Omental fat pad (tissue), 4 donors: ENCODE data around the gene GPS1. TPM values are rescaled to one million over a fixed set of nuclear protein-coding genes. Genes with fewer than 3 reads are reported as not detected.

Experiments used
- ATAC-seq: fragments of 150-250 bp; one replicate; pipeline ENCODE4 v1.9.1; 2016; ENCODE audit warnings: mild to moderate bottlenecking, moderate library complexity; ENCODE audit not compliant: low FRiP score
- DNase-seq: peaks from one replicate; pipeline ENCODE4 v3.0.0-alpha.2; 2019; ENCODE audit warnings: low spot score
- CTCF ChIP-seq, 3 donors: fragments of 450-650 bp; IDR thresholded peaks; one replicate each; pipeline ENCODE4 v1.5.1; 2016 to 2017; ENCODE audit warnings: antibody characterized with exemption in 3 of 3, mild to moderate bottlenecking in 3 of 3, moderate library complexity in 2 of 3
- total RNA-seq, 4 donors: library from RNA; depleted of rRNA; stranded (reverse); fragments of >200 nt; gene quantifications; one replicate each; pipeline ENCODE4 v1.1.0, GENCODE V29; 2016

GPS1 gene
- total RNA-seq, 4 donors from 2014 or later = 67.3 to 86.8 (median 81.4) TPM

- ATAC-seq = no peak
- no peak for TF ChIP-seq CTCF (IDR thresholded peaks at IDR 0.05)
- no peak for DNase-seq
These were observed 32.8 kb downstream of the GPS1 start for GRCh38 chr17:82084373-82085030.

GRCh38 chr17:82085031-82085861 is 33.5 kb downstream of the GPS1 start:
- ATAC-seq = no peak
- DNase-seq = no peak
- TF ChIP-seq CTCF (IDR thresholded peaks at IDR 0.05) = no peak

- DNase-seq = no peak
- no peak for ATAC-seq
- TF ChIP-seq CTCF (IDR thresholded peaks at IDR 0.05) = no peak
These were observed 34.5 kb downstream of the GPS1 start for GRCh38 chr17:82085931-82086764.

DNA sequence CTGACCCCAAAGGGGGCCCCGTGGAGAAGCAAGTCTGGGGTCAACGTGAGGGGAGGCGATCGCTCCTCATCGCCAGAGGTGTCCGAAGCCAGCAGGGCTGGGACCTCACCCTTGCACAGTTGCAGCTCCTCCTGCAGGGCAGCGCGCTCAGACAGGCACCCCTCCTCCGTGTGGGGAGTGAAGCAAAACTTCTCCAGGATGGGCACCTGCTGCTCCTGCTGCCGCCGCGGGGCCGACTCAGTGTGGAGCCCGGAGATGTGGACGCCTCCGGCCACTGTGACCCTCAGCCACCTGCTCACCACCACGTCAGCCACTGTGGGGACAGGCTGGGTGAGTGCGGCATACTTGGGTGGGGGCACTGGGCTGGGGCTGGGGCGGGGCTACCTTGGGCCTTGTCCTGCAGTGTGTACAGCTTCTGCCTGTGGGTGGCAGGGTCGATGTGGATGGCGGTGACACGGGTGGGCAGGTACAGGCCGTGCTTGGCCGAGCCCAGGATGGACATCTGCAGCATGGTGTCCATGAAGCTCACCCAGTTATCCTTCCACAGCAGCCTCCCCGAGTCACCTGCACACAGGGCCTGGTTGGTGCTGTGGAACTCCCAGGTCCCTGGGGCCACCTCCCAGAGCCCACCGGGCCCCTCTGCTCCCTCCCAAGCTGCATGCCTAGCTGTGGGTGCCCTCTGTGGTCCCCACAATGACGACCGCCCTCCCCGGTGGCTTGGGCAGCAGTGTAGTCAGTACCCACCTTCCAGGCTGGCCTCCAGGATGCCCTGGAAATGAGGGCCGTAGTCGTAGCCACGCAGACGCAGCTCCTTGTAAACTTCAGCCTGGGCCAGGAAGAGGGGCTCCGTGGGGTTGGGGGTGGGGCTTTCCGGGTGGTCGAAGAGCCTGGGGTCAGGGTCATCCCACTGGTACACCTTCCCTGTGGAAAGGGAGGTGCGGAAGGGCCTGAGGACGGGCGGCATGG is 35.5 kb downstream of the GPS1 start:
- DNase-seq (no peak), ATAC-seq (no peak)
- no peak for TF ChIP-seq CTCF (IDR thresholded peaks at IDR 0.05)

DNA sequence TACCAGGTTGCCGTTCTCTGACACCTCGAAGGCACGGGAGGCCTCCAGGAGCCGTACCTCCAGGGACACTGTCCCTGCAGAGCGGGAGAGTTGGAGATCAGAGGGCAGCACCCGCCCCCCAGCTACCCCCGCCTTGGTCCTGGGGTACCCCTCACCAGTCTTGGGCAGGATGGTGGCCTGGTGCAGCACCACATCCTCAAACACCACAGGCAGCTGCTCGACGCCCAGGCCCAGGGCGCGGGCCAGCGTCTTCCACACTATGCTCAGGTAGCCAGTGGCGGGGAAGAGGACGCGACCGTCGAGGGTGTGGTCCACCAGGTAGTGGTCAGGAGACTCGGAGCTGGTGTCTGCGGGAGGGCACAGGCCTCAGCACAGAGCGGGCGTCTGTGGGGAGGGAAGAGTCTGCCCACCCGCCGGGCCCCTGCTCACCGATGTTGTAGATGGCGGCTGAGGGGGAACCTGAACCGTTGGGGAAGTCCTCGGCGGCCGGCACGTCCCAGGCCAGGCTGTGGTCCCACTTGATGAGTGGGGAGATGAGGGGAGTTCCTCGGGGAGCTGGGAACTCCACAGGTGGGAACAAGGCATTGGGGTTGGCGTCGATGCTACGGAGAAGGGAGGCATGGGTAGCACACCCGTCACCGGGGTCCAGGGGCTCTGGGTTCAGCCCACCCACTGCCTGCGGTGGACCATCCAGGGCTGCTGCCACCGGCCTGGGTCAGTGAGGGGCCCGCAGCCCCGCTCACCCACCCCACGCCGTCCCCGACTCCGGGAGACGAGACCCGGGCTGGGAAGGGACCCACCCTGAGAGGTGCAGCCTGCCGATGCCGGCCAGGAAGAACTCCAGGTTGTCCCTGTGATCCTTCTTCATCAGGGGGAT is 36.5 kb downstream of the GPS1 start:
- no peak for DNase-seq
- TF ChIP-seq CTCF (IDR thresholded peaks at IDR 0.05) = no peak
- ATAC-seq = no peak
